Measurements from ENCODE around the gene BCKDHA.
"Not testable (repeated sequence)": the region's sequence is repeated elsewhere in the genome, so short reads cannot be mapped to it uniquely, and the experiment has no call there.

- TF ChIP-seq CTCF (IDR thresholded peaks at IDR 0.05; ENCODE audit: low read length); EZH2 (IDR thresholded peaks at IDR 0.05; ENCODE audit: borderline replicate concordance, low read length): not testable (repeated sequence)
Observed at GRCh38 chr19:41371119-41371518, 26.5 kb upstream of the BCKDHA start.
